Fibroblast of upper back skin (primary cell): ENCODE measurements around the gene RPS6KA1.
"Not testable (repeated sequence)": the region's sequence is repeated elsewhere in the genome, so short reads cannot be mapped to it uniquely, and the experiment has no call there.

Source experiments
- DNase-seq: peaks from one replicate; pipeline ENCODE4 v3.0.0-alpha.2; 2013

Gene RPS6KA1

DNA sequence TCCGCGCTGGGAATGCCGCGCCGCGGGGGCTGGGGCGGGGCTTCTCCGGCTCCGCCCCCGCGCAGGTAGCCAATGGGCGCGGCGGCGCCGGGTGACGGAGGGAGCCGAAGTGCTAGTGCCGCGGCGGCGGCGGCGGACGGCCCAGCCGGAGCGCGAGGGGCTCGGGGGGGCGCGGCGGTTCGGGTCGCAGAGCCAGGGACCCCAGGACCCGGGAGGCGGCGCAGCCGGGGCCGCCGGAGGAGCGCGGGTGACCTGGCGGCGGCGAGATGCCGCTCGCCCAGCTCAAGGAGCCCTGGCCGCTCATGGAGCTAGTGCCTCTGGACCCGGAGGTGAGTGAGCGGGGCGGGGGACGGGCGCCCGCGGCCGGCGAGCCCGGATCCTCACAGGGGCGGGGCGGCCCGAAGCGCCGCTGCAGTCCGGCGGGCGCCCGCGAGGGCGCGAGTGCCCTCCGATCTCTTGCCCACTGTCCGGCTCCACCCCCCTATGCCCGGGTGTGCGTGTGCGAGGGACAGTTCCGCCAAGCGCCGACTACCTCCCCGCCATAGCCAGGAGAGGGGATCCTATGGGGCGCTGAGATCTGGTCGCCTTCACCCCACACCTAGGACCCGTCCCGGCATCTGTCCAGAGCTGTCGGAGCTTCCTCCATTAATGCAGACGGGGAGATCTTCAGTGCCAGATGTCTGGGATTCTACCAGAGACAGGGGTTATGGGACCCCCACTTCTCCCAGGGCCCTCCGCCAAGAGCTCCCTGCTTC is at the start of gene RPS6KA1:
Gene RPS6KA1 (plus strand): TSS at position 107 of the 755 bp plus-strand sequence. CDS start 160 bp downstream, at position 267.
- DNase-seq, result peak; percentile 47

DNA sequence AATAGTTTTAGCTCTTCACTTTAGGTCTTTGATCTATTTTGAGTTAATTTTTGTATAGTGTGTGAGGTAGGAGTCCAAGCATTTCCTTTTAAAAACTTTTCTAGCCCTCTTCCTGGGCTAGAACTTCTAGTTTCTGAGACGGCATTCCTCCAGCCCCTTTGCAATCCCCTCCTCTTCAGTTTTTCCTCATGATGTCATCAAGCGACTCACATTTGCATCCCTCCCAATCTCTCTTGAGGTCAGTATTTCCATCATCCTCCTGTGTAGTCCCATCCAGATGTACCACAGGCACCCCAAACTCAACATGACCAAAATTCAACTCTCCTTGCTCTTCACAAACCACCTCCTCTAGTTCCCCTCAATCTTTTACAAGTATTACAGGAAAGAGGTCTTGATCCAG is 46.6 kb upstream of the RPS6KA1 start:
- DNase-seq, result peak; percentile 61

DNA sequence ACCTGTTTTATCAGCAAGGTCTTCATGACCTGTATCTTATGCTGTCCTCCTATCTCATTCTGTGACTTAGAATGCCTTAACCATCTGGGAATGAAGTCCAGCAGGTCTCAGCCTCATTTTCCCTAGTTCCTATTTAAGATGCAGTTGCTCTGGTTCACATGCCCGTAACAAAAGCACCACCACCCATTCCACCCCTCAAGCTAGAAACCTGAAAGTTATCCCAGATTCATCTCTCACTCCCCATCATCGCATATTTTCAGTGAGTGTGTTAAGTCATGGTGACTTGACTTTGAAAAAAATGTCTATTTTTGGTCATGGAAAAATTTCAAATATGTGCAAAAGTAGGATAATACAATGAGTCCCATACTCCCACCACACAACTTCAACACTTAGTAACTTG is 45.6 kb upstream of the RPS6KA1 start:
- peak; percentile 70 for DNase-seq

DNA sequence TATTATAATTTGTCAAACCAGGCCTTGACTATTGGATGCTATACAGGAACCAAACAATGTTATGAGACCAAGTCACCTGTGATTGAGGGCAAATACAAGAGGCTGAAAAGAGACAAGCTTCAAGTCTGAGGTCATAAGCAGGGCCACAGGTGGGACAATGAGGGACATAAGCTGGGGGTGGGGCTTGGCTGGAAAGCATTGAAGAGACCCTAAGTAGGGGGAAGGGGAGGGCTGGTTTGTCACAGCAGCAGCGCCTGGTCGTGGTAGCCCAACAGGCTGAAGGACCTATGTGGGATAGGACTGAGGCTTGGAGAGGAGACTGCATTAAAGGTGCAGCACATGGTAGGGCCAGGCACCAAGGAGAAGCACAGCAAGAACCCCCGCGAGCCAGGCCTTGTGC is 39.4 kb upstream of the RPS6KA1 start:
- DNase-seq, result no peak

DNA sequence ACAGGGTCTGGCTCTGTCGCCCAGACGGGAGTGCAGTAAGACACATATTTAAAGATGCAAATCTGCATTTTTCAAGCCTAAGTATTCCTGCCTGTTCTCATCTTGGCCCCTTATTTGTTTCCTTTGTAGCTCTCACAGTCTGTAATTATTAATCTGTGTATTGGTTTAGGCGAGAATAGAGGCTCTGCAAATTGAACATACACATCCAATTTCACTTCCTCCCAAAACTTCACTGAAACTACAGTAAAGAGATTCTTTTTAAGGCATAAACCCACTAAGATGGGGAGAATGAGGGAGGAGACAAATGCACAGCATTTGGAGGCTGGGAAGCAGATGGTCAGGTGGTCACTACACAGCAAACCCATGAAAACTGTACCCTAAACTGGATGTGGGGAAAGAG is 36.3 kb upstream of the RPS6KA1 start:
- DNase-seq, result no peak

DNA sequence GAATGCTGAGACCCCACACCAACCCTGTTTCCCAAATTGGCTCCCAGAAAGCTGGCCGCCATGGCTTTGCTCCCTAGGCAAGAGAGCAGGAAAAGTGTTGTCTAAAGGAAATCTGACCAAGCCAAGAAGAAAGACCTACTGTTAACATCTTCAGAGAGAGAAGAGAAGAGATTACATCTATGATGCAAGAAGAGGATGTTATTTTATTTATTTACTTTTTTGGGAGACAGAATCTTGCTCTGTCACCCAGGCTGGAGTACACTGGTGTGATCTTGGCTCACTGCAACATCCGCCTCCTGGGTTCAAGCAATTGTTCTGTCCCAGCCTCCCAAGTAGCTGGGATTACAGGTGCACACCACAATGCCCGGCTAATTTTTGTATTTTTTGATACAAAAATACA is 35.6 kb upstream of the RPS6KA1 start:
- DNase-seq, result no peak

DNA sequence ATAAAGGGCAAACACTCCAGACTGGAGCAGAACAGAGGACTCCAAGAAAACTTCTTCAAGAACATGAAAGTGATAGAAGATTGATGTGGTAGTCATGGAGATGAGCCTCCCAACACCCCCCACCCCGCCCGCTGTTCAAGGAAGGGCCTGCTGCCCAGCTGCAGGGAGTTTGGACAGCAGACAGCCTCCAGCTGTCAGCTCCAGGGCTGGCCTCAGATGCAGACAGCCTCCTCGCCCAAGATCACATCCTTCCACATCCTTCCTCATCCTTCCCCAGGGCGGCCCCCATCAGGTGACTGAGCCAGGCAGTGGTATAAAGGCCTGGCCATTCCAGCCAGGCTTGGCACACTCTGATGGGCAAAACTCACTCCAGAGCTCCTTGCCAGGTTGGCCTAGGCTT is 32.7 kb upstream of the RPS6KA1 start:
- DNase-seq, result no peak

DNA sequence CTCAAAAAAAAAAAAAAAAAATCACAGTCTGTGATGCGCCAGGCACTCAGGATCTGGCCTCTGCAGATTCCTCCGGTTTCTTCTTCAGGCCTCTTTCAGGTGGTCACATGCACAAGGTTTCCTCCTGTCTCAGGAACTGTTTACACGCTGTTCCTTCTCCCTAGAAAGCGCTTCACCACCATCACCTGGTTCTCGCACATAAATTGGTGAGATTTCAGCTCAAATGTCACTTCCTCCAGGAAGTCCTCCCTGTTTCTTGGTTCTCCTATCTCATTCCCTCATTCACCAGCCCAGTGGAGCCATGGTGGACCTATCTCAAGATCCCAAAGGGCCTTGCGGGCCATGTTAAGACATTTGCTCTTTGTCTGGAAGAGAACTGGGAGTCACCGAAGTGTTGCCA is 30.7 kb upstream of the RPS6KA1 start:
- DNase-seq, result no peak

DNA sequence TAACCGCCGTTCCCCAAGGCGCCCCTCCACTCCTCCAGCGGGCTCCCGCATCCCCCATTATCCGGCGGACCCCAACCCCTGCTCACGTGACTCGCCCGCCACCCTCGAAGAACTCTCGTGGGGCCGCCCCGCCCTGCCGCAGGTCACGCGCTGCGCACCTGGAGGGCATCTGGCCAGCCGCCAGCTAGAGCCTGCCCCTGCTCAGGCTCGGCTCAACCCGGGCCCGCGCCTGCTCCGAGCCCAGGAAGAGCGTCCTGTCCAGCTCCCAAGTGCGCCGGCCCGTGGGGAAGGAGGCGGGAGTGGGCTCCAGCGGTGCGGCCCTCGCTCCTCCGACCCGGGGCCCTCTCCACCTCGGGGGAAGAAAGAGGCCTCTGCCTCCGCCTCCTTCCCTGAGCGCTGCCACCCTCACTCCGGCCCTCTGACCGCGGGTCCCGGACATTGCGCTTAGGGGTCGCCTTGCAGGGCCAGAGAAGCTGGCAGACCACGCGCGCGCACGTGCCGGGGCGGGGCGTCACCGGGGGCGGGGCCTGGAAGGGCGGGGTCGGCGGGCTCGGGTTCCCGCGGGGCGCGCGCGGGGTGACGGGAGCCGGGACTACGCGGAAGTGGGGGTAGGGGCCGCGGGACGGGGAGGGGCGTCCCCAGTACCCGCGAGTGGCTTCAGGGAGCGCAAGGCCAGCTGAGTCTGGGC is 28.9 kb upstream of the RPS6KA1 start:
- DNase-seq, result peak; percentile 77

DNA sequence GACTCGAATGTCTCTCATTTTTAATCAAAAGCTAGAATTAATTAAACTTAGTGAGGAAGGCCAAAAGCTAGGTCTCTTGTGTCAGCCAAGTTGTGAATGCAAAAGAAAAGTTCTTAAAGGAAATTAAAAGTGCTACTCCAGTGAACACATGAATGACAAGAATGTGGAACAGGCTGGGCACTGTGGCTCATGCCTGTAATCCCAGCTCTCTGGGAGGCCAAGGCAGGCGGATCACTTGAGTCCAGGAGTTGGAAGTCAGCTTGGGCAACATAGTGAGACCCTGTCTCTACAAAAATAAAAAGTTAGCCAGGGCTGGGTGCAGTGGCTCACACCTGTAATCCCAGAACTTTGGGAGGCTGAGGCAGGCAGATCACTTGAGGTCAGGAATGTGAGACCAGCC is 18.9 kb upstream of the RPS6KA1 start:
- DNase-seq, result not testable (repeated sequence)

DNA sequence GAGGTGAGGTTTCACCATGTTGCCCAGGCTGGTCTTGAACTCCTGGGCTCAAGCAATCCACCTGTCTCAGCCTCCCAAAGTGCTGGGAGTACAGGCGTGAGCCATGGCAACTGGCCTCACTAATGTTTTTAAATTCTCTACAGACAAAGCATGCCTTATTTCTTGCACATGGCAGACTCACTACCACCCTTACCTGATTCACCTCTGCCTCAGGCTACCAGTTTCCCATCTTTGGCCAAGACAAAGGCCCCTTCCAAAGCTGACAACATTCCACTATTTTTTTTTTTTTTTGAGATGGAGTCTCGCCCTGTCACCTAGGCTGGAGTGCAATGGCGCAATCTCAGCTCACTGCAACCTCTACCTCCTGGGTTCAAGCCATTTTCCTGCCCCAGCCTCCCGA is 13.7 kb upstream of the RPS6KA1 start:
- not testable (repeated sequence) for DNase-seq

DNA sequence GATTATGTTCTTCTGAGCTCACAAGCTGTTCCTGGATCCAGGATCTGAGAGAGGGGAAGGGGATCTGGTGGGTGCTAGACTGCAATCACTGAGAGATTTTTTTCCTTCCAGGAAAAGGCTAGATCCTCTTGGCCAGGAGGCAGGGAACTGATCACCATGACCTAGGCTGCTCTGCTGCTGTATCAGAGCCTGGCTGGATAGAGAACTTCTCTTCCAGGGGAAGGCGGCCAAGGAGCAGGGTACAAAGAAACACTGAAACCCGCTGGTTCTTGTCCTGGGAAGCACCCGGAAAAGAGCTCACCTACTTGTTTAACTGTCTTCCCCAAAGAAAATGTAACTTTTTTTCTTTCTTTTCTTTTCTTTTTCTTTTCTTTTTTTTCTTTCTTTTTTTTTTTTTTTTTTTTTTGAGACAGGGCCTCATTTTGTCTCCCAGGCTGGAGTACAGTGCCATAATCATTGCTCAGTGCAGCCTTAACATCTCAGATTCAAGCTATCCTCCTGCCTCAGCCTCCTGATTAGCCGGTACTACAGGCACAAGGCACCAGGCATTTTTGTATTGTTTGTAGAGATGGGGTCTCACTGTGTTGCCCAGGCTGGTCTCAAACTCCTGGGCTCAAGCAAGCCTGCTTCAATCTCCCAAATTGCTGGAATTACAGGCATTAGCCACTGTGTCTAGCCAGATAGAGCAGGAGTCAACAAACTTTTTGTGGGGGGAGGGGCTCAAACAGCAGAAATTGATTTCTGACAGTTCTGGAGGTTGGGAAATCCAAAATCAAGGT is 12.4 kb upstream of the RPS6KA1 start:
- no peak for DNase-seq

DNA sequence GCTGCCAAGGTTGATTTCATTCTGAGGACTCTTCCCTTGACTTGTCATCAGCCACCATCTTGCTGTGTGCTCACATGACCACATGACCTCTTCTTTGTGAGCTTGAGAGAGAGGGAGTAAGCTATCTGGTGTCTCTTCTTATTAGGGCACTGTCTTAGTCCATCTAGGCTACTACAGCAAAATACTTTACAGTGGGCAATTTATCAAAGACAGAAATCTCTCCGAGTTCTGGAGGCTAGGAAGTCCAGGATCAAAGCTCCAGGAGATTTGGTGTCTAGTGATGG is 11.9 kb upstream of the RPS6KA1 start:
- DNase-seq, result no peak

DNA sequence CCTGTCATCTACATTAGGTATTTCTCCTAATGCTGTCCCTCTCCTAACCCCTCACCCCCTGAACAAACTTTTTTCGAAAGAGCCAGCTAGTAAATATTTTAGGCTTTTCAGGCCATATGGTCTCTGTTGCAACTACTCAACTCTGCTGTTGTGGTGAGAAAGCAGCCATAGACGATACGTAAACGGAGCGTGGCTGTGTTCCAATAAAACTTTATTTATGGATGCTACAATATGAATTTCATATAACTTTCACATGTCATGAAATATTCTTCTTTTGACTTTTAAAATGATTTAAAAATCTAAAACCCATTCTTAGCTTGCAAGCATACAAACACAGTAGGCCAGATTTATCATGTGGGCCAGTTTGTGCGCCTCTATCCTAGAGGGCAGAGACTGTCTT is 11.2 kb upstream of the RPS6KA1 start:
- DNase-seq, result no peak

DNA sequence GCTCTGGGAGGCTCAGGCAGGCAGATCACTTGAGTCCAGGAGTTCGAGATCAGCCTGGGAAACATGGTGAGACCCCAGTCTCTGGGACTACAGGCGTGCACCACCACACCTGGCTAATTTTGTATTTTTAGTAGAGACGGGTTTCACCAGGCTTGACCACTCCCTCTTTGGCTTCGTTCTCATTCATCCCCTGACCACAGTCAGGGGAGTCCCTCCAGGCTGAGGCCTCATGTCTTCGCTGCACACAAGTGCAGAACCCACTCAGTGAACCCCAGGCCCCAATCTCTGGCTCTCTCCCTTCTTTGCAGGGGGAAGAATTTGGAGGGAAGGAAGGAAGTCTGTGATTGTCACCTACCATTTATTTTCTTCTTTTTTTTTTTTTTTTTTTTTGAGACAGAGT is 9.2 kb upstream of the RPS6KA1 start:
- DNase-seq, result no peak

DNA sequence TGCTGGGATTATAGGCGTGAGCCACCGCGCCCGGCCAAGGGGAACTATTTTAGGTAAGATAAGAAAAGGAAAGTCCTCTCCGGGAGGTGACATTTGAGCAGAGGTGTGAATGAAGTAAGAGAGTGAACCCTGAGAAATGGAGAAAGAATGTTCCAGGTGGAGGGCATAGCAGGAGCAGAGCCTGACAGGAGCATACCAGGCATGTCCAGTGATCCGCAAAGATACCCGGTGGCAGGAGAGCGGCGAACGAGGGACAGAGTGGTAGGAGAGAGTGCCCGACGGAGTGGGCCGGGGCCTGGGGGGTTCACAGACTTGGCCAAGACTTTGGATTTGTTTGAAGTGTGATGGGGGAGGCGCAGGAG is 7.9 kb upstream of the RPS6KA1 start:
- DNase-seq, result no peak

DNA sequence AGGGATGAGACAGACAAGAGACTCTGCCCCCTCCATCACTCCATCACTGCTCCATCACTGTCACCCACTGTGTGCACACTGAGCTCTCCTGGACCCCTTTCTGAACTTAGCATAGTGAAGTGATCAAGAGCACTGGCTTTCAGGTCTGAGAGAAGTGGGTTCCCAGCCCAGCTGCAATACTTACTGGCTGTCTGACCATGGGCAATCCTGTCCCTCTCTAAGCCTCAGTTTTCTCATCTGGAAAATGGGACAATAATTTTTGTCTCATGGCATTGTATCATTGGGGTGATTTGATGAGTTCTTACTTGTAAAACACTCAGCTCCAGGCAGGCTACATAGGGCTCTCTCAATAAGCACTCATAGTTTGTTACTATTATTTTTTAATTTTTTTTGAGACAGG is 7.5 kb upstream of the RPS6KA1 start:
- no peak for DNase-seq

DNA sequence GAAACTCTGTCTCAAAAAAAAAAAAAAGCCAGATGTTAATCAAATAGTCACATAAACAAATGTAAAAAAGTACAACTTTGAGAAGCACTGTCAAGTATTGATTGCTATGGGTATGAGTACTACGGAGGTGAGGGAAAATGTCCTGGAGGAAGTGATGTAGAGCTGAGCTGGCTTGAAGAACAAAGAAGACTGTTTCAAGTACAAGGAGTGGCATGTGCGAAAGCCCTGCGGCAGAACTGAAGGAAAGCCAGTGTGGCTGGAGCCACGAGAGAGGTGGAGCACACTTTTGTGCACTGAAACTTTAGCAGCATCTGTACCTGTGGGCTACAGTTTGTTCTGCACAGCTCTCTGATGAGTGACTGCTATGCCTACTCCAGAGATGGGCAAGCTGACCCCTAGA is 5.4 kb upstream of the RPS6KA1 start:
- DNase-seq, result no peak

DNA sequence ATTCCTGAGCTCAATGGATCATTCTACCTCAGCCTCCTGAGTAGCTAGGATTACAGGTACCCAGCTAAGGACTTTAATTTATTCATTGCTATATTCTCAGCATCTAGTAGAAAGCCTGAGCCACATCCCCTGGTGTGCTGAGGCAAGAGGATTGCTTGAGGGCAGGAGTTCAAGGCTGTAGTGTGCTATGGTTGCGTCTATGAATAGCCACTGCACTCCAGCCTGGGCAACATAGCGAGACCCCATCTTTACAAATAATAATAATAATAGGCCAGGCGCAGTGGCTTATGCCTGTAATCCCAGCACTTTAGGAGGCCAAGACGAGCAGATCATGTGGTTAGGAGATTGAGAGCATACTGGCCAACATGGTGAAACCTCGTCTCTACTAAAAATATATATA is 3.3 kb upstream of the RPS6KA1 start:
- no peak for DNase-seq

DNA sequence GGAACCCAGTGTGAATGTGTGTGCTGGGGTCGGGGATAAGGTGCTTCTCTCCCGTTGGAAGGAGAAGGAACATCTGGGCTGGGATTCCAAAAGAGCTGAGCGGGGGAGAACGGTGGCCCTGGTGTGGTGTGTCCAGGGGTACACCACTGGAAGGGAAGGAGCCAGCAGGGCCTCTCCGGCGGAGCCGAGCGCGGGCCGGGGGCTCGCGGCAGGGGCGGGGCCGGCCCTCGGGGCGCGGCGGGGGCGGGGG is 231 bp upstream of the RPS6KA1 start:
- DNase-seq, result no peak

DNA sequence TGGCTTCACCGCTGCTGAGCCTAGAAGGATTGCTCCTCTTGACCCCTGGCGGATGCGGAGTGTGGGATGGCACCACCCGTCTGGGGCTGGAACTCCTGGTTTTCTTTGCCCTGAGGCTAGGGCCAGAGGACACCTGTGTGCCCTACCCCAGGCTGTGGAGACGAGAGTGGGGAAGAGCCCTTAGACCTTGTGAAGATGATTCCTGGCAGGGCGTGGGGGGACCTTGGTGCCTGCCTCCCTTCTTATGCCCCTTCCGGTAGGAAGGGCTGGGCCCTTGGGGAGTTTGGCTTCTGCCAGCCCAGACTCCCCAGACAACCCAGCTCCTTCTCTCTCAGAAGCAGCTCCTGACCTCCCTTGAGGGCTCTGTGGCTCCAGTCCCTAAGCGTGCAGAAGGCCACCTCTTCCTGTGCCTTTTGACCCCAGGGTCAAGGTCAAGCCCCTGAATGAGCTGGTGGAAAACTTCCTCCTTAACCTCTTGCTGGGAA is 891 bp downstream of the RPS6KA1 start:
- DNase-seq, result no peak

DNA sequence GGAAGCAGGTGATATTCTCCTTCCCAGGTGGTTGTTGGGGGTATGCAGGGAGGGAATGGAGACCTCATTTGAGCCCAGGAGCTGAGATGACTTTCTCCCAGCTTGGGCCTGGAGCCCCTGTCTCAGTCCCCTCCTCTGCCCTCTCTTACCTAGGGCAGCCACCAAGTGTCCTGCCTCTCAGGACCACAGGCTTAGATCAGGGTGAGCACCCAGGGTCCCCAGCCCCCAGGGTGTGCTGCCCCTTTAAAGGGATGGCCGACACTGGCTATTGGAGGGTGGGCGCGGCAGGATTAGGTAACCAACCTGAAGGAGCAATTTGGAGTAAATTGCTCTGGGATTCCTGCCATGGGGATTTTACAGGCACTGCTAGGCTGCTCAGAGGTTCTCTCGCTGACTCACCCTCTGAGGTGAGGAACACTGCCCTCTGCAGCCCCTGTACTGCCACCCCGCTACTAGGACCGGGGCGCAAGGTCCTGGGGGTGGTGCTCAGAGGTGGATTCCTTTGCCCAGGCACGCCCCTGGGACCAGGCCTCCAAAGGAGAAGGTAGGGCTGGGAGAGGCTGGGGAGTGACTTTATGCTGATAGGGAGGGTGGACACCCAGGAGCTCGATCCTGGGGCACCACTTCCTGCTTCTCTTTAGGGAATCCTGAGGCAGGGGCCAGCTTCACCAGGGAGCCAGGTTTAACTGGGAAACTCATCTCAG is 1.5 kb downstream of the RPS6KA1 start:
- DNase-seq, result peak; percentile 49

DNA sequence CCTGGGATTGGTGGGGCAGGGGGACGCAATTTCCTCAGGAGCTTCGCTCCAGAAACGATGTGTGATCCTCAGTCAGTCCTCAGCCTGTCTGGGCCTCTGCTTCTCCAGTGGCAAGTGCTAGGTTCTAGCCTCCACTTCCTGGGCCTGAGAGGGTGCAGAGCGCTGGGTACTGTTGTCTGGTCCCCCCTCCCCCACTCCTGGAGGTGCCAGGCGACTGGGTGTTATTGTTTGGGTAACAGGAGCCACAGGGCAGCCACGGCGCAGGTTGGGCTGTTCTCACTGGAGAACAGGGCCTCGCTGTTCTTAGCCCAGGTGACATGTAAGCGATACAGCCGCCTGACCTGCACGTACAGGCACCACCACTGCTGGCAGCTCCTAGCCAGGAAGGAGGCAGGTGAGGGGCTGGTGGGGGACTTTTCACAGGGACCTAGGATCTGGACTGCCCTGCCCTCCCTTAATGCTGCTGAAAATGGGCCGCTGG is 2.1 kb downstream of the RPS6KA1 start:
- DNase-seq, result no peak
